K562 (cell line): ENCODE results near the gene KAT7. TPM values are rescaled to one million over a fixed set of nuclear protein-coding genes. Genes with fewer than 3 reads are reported as not detected.

Experiments used
- ATF2 ChIP-seq: sonication (generic); formaldehyde crosslinking; IDR thresholded peaks from 2 replicates; pipeline ENCODE4 v1.8.1; 2022; ENCODE audit warnings: missing genetic modification reagents
- E2F5 ChIP-seq: sonication (generic); formaldehyde crosslinking; IDR thresholded peaks from 2 replicates; pipeline ENCODE4 v1.8.0; 2022; ENCODE audit warnings: mild to moderate bottlenecking, missing genetic modification reagents
- ETV1 ChIP-seq: fragments of 450-650 bp; conservative IDR thresholded peaks from 2 replicates; pipeline ENCODE4 v1.6.1; 2016; ENCODE audit warnings: missing genetic modification characterization, control low read depth, low read depth, missing compliant biosample characterization
- EWSR1 ChIP-seq: fragments of 450-650 bp; IDR thresholded peaks from 2 replicates; pipeline ENCODE4 v1.6.1; 2018; ENCODE audit warnings: borderline replicate concordance, mild to moderate bottlenecking, low read depth, moderate library complexity; ENCODE audit not compliant: partially characterized antibody
- FOSL1 ChIP-seq: fragments of 200-800 bp; sonication (Bioruptor generic); conservative IDR thresholded peaks from 2 replicates; pipeline ENCODE4 v1.6.1; 2016; ENCODE audit warnings: missing genetic modification characterization, missing compliant biosample characterization
- FOXK2 ChIP-seq, 2 experiments: fragments of 450-650 bp; IDR thresholded peaks in 1 of 2; conservative IDR thresholded peaks in 1 of 2; 2 replicates each; pipeline ENCODE4 v1.6.1; 2016; ENCODE audit warnings: low read depth in 2 of 2, mild to moderate bottlenecking in 1 of 2
- HDGF ChIP-seq: fragments of 450-650 bp; IDR thresholded peaks from 2 replicates; pipeline ENCODE4 v1.6.1; 2016
- KLF1 ChIP-seq: fragments of 450-650 bp; IDR thresholded peaks from 2 replicates; pipeline ENCODE4 v1.6.1; 2016; ENCODE audit warnings: missing genetic modification characterization, missing compliant biosample characterization
- MEF2A ChIP-seq: IDR thresholded peaks from 2 replicates; pipeline ENCODE4 v1.6.1; 2011; ENCODE audit warnings: low read depth, mild to moderate bottlenecking, low read length, moderate library complexity; ENCODE audit not compliant: control insufficient read depth
- MTA3 ChIP-seq: fragments of 450-650 bp; formaldehyde crosslinking; IDR thresholded peaks from 2 replicates; pipeline ENCODE4 v1.6.1; 2017; ENCODE audit warnings: mild to moderate bottlenecking, borderline replicate concordance
- NFIC ChIP-seq: fragments of 450-650 bp; IDR thresholded peaks from 2 replicates; pipeline ENCODE4 v1.6.1; 2017; ENCODE audit warnings: mild to moderate bottlenecking, inconsistent platforms
- NFXL1 ChIP-seq: fragments of 450-650 bp; formaldehyde crosslinking; IDR thresholded peaks from 2 replicates; pipeline ENCODE4 v1.4.0; 2021; ENCODE audit warnings: mild to moderate bottlenecking
- NR4A1 ChIP-seq, 2 experiments: fragments of 250-450 bp in 1 of 2; fragments of 450-650 bp in 1 of 2; sonication (Bioruptor Pico) in 1 of 2; IDR thresholded peaks; 2 replicates each; pipeline versions ENCODE4 v1.4.0 to v1.6.1; 2016 to 2020; ENCODE audit warnings: mild to moderate bottlenecking in 2 of 2, missing compliant biosample characterization in 1 of 2, missing genetic modification characterization in 1 of 2, moderate library complexity in 1 of 2
- PHF20 ChIP-seq: fragments of 450-650 bp; IDR thresholded peaks from 2 replicates; pipeline ENCODE4 v1.6.1; 2018; ENCODE audit not compliant: partially characterized antibody
- PKNOX1 ChIP-seq: fragments of 450-650 bp; IDR thresholded peaks from 2 replicates; pipeline ENCODE4 v1.6.1; 2016
- RBM22 ChIP-seq: fragments of 200-400 bp; formaldehyde crosslinking; IDR thresholded peaks from 2 replicates; pipeline ENCODE4 v1.6.1; 2018; ENCODE audit warnings: low read length, low read depth; ENCODE audit not compliant: poor library complexity, severe bottlenecking
- RBM34 ChIP-seq: fragments of 200-400 bp; formaldehyde crosslinking; IDR thresholded peaks from 2 replicates; pipeline ENCODE4 v1.6.1; 2018; ENCODE audit warnings: low read length, borderline replicate concordance; ENCODE audit not compliant: insufficient read depth
- SREBF2 ChIP-seq: sonication (generic); formaldehyde crosslinking; IDR thresholded peaks from 2 replicates; pipeline ENCODE4 v1.4.0; 2020; ENCODE audit warnings: mild to moderate bottlenecking, missing genetic modification reagents
- TRIM25 ChIP-seq: fragments of 450-650 bp; IDR thresholded peaks from 2 replicates; pipeline ENCODE4 v1.7.0; 2016; ENCODE audit warnings: borderline replicate concordance
- ZBED1 ChIP-seq: IDR thresholded peaks from 2 replicates; pipeline ENCODE4 v1.6.1; 2014
- ZNF165 ChIP-seq: fragments of 250-450 bp; sonication (Bioruptor Pico); IDR thresholded peaks from 2 replicates; pipeline ENCODE4 v1.4.0; 2020; ENCODE audit warnings: borderline replicate concordance
- ZNF174 ChIP-seq: fragments of 250-450 bp; sonication (Bioruptor Pico); IDR thresholded peaks from 2 replicates; pipeline ENCODE4 v1.4.0; 2020; ENCODE audit warnings: mild to moderate bottlenecking
- ZNF316 ChIP-seq: fragments of 450-650 bp; IDR thresholded peaks from 2 replicates; pipeline ENCODE4 v1.6.1; 2016
- ZNF655 ChIP-seq: fragments of 250-450 bp; sonication (Bioruptor Pico); IDR thresholded peaks from 2 replicates; pipeline ENCODE4 v1.5.0; 2021
- polyA plus RNA-seq, 8 experiments: library from polyadenylated mRNA; depleted of rRNA in 4 of 8; stranded (reverse) in 5 of 8; unstranded in 3 of 8; fragments of >200 nt; fragmentation: Nextera tagmentation in 2 of 8; fragmentation: Illumina TruSeq in 1 of 8; extraction: Ambion mirVana in 2 of 8; extraction: Trizol in 1 of 8; gene quantifications; 2 replicates each; pipeline versions ENCODE4 v1.2.1 to v1.2.3, GENCODE V29; 2011 to 2014; ENCODE audit warnings: inconsistent platforms in 1 of 8, missing spikeins in 1 of 8
- total RNA-seq, 7 experiments: library from RNA; depleted of rRNA in 6 of 7; stranded (reverse); fragments of >200 nt in 6 of 7; fragmentation: Illumina TruSeq in 2 of 7; extraction: Trizol in 2 of 7; gene quantifications; 2 replicates each; pipeline versions ENCODE4 v1.2.1 to v1.2.3, GENCODE V29; 2011 to 2021; ENCODE audit warnings: low replicate concordance in 1 of 7

Gene KAT7
- total and polyA plus RNA-seq, 9 of the 15 experiments (the other 6 are each of a cell fraction or from before 2014, with no cell fraction given): 10.8 to 57.3 (median 34.8) TPM

GRCh38 chr17:49760932-49761558, 27.4 kb upstream of the KAT7 start (continued):
- no peak; a peak in 1 of 4 replicates for TF ChIP-seq FOXK2 (conservative IDR thresholded peaks at IDR 0.05 in 1 of 2, IDR thresholded peaks at IDR 0.05 in 1 of 2; ENCODE audit: low read depth in 2 of 2)
- no peak for TF ChIP-seq RBM34
- TF ChIP-seq KLF1 (tag): no peak
- peak; percentile 77 for TF ChIP-seq PKNOX1
- TF ChIP-seq HDGF: no peak
- no peak for TF ChIP-seq ZNF174 (CRISPR knock-in tag)
- no peak for TF ChIP-seq NFXL1 (CRISPR knock-in tag)
- TF ChIP-seq NR4A1 (CRISPR knock-in tag; IDR thresholded peaks at IDR 0.05): no peak
- TF ChIP-seq NR4A1 (tag; IDR thresholded peaks at IDR 0.05): no peak
- TF ChIP-seq EWSR1: no peak
- no peak for TF ChIP-seq MEF2A
- no peak for TF ChIP-seq TRIM25
- TF ChIP-seq RBM22: no peak
- no peak for TF ChIP-seq SREBF2 (CRISPR knock-in tag)
- no peak for TF ChIP-seq ZNF316
- no peak for TF ChIP-seq ZNF655 (CRISPR knock-in tag)
- no peak for TF ChIP-seq ZBED1
- TF ChIP-seq E2F5 (CRISPR knock-in tag): no peak
- TF ChIP-seq ATF2: no peak
- TF ChIP-seq ZNF165 (CRISPR knock-in tag): no peak
- TF ChIP-seq PHF20: no peak
- TF ChIP-seq FOSL1 (tag): no peak
- TF ChIP-seq NFIC: peak; percentile 26
- no peak; the same call in 1 of the 2 replicates for TF ChIP-seq MTA3
- TF ChIP-seq ETV1: peak; percentile 77
